Lung (tissue), 12 donors: ENCODE data around the gene IMP3. TPM values are rescaled to one million over a fixed set of nuclear protein-coding genes. Genes with fewer than 3 reads are reported as not detected.
"Not testable (repeated sequence)": the region's sequence is repeated elsewhere in the genome, so short reads cannot be mapped to it uniquely, and the experiment has no call there.

Experiments used
- ATAC-seq: fragments of 200-7000 bp; cut with Tn5 transposase; one replicate; pipeline ENCODE4 v1.9.1; 2020; ENCODE audit warnings: moderate number of reproducible peaks; ENCODE audit not compliant: insufficient read depth, low FRiP score
- DNase-seq, 3 donors: peaks; one replicate each; pipeline ENCODE4 v3.0.0-alpha.2; 2013 to 2017
- H3K27ac ChIP-seq, 2 donors: one replicate each; pipeline ENCODE4 v1.5.1; 2013; ENCODE audit warnings: mild to moderate bottlenecking in 2 of 2, moderate library complexity in 2 of 2, control low read depth in 1 of 2, inconsistent platforms in 1 of 2, low read depth in 1 of 2, low read length in 1 of 2
- H3K27me3 ChIP-seq, 3 donors: one replicate each; pipeline ENCODE4 v1.5.1; 2013; ENCODE audit warnings: low read length in 2 of 3; ENCODE audit not compliant: control insufficient read depth in 3 of 3, insufficient read depth in 3 of 3
- H3K36me3 ChIP-seq, 4 donors: one replicate each; pipeline ENCODE4 v1.5.1; 2013; ENCODE audit warnings: low read length in 4 of 4, mild to moderate bottlenecking in 1 of 4, moderate library complexity in 1 of 4; ENCODE audit not compliant: control insufficient read depth in 4 of 4, insufficient read depth in 4 of 4
- H3K4me1 ChIP-seq, 5 donors: one replicate each; pipeline ENCODE4 v1.5.1; 2013; ENCODE audit warnings: low read length in 5 of 5, mild to moderate bottlenecking in 2 of 5, moderate library complexity in 1 of 5; ENCODE audit not compliant: control insufficient read depth in 5 of 5, insufficient read depth in 5 of 5
- H3K4me3 ChIP-seq: one replicate; pipeline ENCODE4 v1.5.1; 2013; ENCODE audit warnings: mild to moderate bottlenecking, control low read depth, moderate library complexity
- H3K9ac ChIP-seq, 2 donors: one replicate each; pipeline ENCODE4 v1.5.1; 2013; ENCODE audit warnings: low read length in 2 of 2, control low read depth in 1 of 2; ENCODE audit not compliant: insufficient read depth in 1 of 2
- H3K9me3 ChIP-seq, 4 donors: one replicate each; pipeline ENCODE4 v1.5.1; 2013; ENCODE audit warnings: low read length in 3 of 4, mild to moderate bottlenecking in 1 of 4, moderate library complexity in 1 of 4; ENCODE audit not compliant: control insufficient read depth in 4 of 4, insufficient read depth in 3 of 4
- WGBS, 2 donors: extraction: QIAGEN DNeasy Blood & Tissue Kit; methylation state at CpG; one replicate each; pipeline ENCODE4 v1.1.7; 2013; 5-methylcytosine and 5-hydroxymethylcytosine counted together
- polyA plus RNA-seq, 2 donors: library from polyadenylated mRNA; stranded (reverse); fragments of 200-250 nt; gene quantifications; one replicate each; pipeline ENCODE4 v1.2.1, GENCODE V29; 2013
- total RNA-seq, 2 donors: library from RNA; depleted of rRNA in 1 of 2; stranded (reverse); fragments of >200 nt in 1 of 2; gene quantifications; one replicate each; pipeline ENCODE4 v1.2.1, GENCODE V29; 2014 to 2021
- TF ChIP-seq, protein P1 (sequence below): IDR thresholded peaks from 2 replicates; pipeline ENCODE4 v1.5.1; 2012; ENCODE audit warnings: mild to moderate bottlenecking; ENCODE audit errors: control extremely low read depth, extremely low read depth
- donor health status: control.
- donor health status: control.
- donor health status: Bipolar disorder and iron deficiency.
- donor health status: healthy.
- donor health status: DM: yes; HTN: yes; CAD: no.

IMP3 gene
- total and polyA plus RNA-seq, 4 donors: 34.2 to 78.4 (median 70.1) TPM

DNA sequence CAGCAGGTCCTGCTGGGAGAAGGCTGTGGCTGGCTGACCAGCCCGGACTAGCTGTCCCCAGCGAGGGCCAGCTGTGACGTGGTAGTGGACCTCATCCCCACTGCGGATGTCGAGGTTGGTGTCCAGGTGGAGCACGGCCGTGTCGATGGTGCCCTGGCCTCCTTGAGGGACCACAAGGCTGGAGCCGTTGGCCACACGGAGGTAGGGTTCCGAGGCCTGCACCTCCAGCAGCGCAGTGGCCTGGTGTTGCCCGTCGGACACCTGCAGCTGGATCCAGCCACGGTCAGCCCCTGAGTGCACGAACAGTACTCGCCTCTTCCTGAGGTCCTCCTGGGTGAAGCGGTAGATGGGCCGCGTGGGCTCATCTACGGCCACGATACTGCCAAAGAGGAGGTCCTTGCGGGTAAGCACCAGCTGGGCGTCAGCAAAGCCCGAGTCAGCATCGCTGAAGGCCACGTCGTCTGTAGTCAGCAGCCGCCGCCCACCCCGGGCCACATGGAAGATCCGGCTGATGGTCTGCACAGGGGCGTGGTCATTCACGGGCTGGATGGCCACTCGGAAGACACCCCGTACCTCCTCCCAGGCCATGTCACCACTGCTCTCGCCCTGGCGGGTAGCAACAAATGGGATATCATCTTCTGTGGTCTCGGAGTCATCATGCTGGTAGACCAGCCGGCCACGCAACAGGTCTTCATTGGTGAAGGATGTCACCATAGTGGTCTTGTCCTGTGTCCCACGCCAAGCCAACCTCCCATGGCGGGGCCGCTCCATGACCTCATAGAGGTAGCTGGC lies 47.7 kb upstream of the IMP3 start:
- TF ChIP-seq, protein P1, sequence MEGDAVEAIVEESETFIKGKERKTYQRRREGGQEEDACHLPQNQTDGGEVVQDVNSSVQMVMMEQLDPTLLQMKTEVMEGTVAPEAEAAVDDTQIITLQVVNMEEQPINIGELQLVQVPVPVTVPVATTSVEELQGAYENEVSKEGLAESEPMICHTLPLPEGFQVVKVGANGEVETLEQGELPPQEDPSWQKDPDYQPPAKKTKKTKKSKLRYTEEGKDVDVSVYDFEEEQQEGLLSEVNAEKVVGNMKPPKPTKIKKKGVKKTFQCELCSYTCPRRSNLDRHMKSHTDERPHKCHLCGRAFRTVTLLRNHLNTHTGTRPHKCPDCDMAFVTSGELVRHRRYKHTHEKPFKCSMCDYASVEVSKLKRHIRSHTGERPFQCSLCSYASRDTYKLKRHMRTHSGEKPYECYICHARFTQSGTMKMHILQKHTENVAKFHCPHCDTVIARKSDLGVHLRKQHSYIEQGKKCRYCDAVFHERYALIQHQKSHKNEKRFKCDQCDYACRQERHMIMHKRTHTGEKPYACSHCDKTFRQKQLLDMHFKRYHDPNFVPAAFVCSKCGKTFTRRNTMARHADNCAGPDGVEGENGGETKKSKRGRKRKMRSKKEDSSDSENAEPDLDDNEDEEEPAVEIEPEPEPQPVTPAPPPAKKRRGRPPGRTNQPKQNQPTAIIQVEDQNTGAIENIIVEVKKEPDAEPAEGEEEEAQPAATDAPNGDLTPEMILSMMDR: no peak
- ATAC-seq (no peak), DNase-seq (no peak)
- H3K4me3 ChIP-seq: no peak overlapping the region
- H3K36me3 ChIP-seq: peaks cover 0 to 8% (median 5%) of the 10 kb centered on the region in 4 donors
- no peaks in the 10 kb centered on the region for H3K27me3 ChIP-seq
- no peaks in the 10 kb centered on the region for H3K4me1 ChIP-seq
- 92 to 94% methylated on average over 44 of the region's 44 CpGs for WGBS, 2 donors
- no peak overlapping the region for H3K9ac ChIP-seq
- no peak overlapping the region for H3K27ac ChIP-seq
- no peaks in the 10 kb centered on the region for H3K9me3 ChIP-seq

DNA sequence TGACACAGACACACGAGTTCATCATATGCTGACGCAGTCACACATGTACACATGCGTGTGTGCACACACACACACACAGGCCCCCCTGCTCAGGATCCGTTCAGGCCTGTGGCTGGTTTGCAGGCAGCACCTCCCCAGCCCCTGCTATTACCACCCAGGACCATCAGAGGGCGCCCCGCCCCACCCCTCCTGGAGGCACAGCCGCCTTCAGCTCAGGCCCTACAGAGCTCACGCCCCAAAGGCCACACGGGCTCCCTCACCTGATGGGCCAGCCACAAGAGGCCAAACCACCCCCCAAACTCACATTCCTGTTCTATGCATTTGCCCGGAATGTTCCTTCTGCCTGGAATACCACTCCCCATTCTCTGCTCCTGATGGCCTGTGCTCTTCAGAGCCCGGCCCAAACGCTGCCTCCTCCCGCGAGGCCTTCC lies 46.2 kb upstream of the IMP3 start:
- H3K4me1 ChIP-seq, H3K4me3 ChIP-seq, H3K9ac ChIP-seq, H3K9me3 ChIP-seq, H3K27me3 ChIP-seq, H3K36me3 ChIP-seq, H3K27ac ChIP-seq: not testable (repeated sequence)
- peak; percentile 86 for ATAC-seq
- 31 to 33% methylated on average over 14 of the region's 14 CpGs for WGBS, 2 donors
- peak; percentile 58 to 85 (median 67) for DNase-seq
- TF ChIP-seq, protein P1: peak; percentile 48

DNA sequence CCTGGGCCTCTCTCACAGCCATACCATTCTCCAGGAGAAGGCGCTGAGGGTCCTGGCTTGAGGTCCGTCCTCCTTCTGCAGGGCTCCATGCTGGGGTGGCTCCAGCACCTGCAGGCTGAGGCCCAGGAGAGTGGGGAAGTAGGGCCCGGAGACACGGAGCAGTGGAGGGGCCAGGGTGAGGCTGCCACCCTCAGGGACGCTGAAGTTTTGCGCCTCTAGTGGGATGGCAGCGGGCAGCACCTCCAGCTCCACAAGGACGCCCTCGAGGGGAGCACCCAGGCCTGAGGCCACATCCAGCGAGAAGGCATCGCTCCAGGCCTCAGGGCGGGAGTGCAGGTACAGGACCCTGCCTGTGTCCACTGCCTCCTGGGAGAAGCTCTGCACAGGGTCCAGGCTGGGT lies 45.2 kb upstream of the IMP3 start:
- DNase-seq (no peak), ATAC-seq (no peak)
- Histone ChIP-seq H3K4me3 (no peak overlapping the region), H3K9ac (no peak overlapping the region), H3K27ac (no peak overlapping the region), H3K27me3 (no peaks in the 10 kb centered on the region), H3K4me1 (no peaks in the 10 kb centered on the region), H3K36me3 (peaks cover 0 to 8% (median 2%) of the 10 kb centered on the region in 4 donors), H3K9me3 (no peaks in the 10 kb centered on the region)
- TF ChIP-seq, protein P1: no peak
- 83 to 84% methylated on average over 12 of the region's 12 CpGs for WGBS, 2 donors

DNA sequence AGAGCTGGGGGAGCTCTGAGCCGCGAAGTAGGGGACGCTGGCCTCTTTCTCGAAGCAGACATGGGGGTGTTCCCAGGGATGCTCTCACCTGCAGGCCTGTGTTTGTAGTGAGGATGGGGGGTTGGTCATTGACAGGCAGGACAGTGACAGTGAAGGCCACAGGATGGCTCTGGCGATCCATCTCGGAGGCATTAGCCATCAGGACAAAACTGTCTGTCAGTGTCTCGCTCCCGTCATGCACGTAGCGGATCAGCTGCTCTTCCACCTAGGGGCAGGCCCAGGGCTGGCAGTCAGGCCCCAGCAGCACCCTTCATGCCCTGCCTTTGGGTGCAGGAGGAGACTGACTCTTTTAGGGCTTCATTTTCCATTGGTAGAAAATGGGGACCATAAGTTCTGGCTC lies 44.6 kb upstream of the IMP3 start:
- WGBS, 2 donors: 90 to 95% methylated on average over 10 of the region's 10 CpGs
- H3K27ac ChIP-seq: no peak overlapping the region
- H3K27me3 ChIP-seq: no peaks in the 10 kb centered on the region
- H3K4me1 ChIP-seq: no peaks in the 10 kb centered on the region
- H3K36me3 ChIP-seq: peaks cover 0 to 8% (median 2%) of the 10 kb centered on the region in 4 donors
- no peaks in the 10 kb centered on the region for H3K9me3 ChIP-seq
- no peak for ATAC-seq
- no peak for DNase-seq
- H3K9ac ChIP-seq: no peak overlapping the region
- TF ChIP-seq, protein P1: no peak
- no peak overlapping the region for H3K4me3 ChIP-seq
